ENCODE results near the gene ZXDC. TPM values are rescaled to one million over a fixed set of nuclear protein-coding genes. Genes with fewer than 3 reads are reported as not detected.

The ZXDC gene
- total and polyA plus RNA-seq, 2 donors (not counting 1 experiment from before 2014, with no cell fraction given) = 38.9 to 70.9 TPM

GRCh38 chr3:126494970-126495230, 19.2 kb upstream of the ZXDC start:
- Histone ChIP-seq H3K4me3 (ENCODE audit: control extremely low read depth in 1 of 5, extremely low read depth in 1 of 5, insufficient read depth in 1 of 5, low read depth in 2 of 5, low read length in 4 of 5) (no peak overlapping the region), H3K4me1 (ENCODE audit: control insufficient read depth in 2 of 2, insufficient read depth in 2 of 2, low read length in 2 of 2) (peaks cover 0 to 4% of the 10 kb centered on the region in 2 donors), H3K27ac (ENCODE audit: low read length in 2 of 2) (no peak overlapping the region), H2AFZ (ENCODE audit: insufficient read depth, low read depth, low read length, poor library complexity, severe bottlenecking) (no peak overlapping the region), H3K9me3 (ENCODE audit: control extremely low read depth in 1 of 3, control insufficient read depth in 2 of 3, insufficient read depth in 1 of 3, low read length in 2 of 3) (no peaks in the 10 kb centered on the region), H3K36me3 (replicated peaks in 1 of 2; ENCODE audit: control extremely low read depth in 1 of 2, control insufficient read depth in 1 of 2, extremely low read depth in 1 of 2, insufficient read depth in 2 of 2, low read length in 1 of 2) (no peaks in the 10 kb centered on the region), H3K4me2 (replicated peaks; ENCODE audit: low read depth, low read length, poor library complexity, severe bottlenecking) (no peak overlapping the region), H3K79me2 (ENCODE audit: control insufficient read depth, insufficient read depth, low read length) (no peaks in the 10 kb centered on the region), H3K9ac (ENCODE audit: low read length) (no peak overlapping the region), H3K27me3 (replicated peaks in 1 of 4; ENCODE audit: control extremely low read depth in 1 of 4, control insufficient read depth in 3 of 4, insufficient read depth in 4 of 4, low read length in 3 of 4) (no peaks in the 10 kb centered on the region), H4K20me1 (ENCODE audit: control insufficient read depth, insufficient read depth, low read length, poor library complexity, severe bottlenecking) (no peaks in the 10 kb centered on the region)
- ATAC-seq (ENCODE audit: low read depth) = no peak
- H3K27me3 Mint-ChIP-seq = no peaks in the 10 kb centered on the region
- no peak for DNase-seq
- TF ChIP-seq CTCF (IDR thresholded peaks at IDR 0.05) (no peak), EZH2 (IDR thresholded peaks at IDR 0.05; ENCODE audit: borderline replicate concordance, insufficient read depth, low read depth, low read length, poor library complexity, severe bottlenecking) (no peak)
- 40% methylated on average over 1 of the region's 6 CpGs for WGBS (ENCODE audit: insufficient coverage)
- POLR2A ChIA-PET = no interaction called here
- H3K9me3 Mint-ChIP-seq (ENCODE audit: insufficient read depth) = no peaks in the 10 kb centered on the region
- no peak overlapping the region for H3K4me3 Mint-ChIP-seq
- no peak overlapping the region for H3K27ac Mint-ChIP-seq
- H3K4me1 Mint-ChIP-seq = peaks cover 6% of the 10 kb centered on the region
- CTCF ChIA-PET = no interaction called here
- intact Hi-C loops (cut with micrococcal nuclease) = no loop called here

GRCh38 chr3:126494204-126494969, 18.7 kb upstream of the ZXDC start:
- Histone ChIP-seq H3K4me3 (ENCODE audit: control extremely low read depth in 1 of 5, extremely low read depth in 1 of 5, insufficient read depth in 1 of 5, low read depth in 2 of 5, low read length in 4 of 5) (no peak overlapping the region), H3K79me2 (ENCODE audit: control insufficient read depth, insufficient read depth, low read length) (no peaks in the 10 kb centered on the region), H3K27me3 (replicated peaks in 1 of 4; ENCODE audit: control extremely low read depth in 1 of 4, control insufficient read depth in 3 of 4, insufficient read depth in 4 of 4, low read length in 3 of 4) (no peaks in the 10 kb centered on the region), H3K9ac (ENCODE audit: low read length) (no peak overlapping the region), H3K36me3 (replicated peaks in 1 of 2; ENCODE audit: control extremely low read depth in 1 of 2, control insufficient read depth in 1 of 2, extremely low read depth in 1 of 2, insufficient read depth in 2 of 2, low read length in 1 of 2) (no peaks in the 10 kb centered on the region), H2AFZ (ENCODE audit: insufficient read depth, low read depth, low read length, poor library complexity, severe bottlenecking) (no peak overlapping the region), H3K4me1 (ENCODE audit: control insufficient read depth in 2 of 2, insufficient read depth in 2 of 2, low read length in 2 of 2) (peaks cover 0 to 4% of the 10 kb centered on the region in 2 donors), H3K9me3 (ENCODE audit: control extremely low read depth in 1 of 3, control insufficient read depth in 2 of 3, insufficient read depth in 1 of 3, low read length in 2 of 3) (no peaks in the 10 kb centered on the region), H4K20me1 (ENCODE audit: control insufficient read depth, insufficient read depth, low read length, poor library complexity, severe bottlenecking) (no peaks in the 10 kb centered on the region), H3K27ac (ENCODE audit: low read length in 2 of 2) (no peak overlapping the region), H3K4me2 (replicated peaks; ENCODE audit: low read depth, low read length, poor library complexity, severe bottlenecking) (no peak overlapping the region)
- Mint-ChIP-seq H3K9me3 (ENCODE audit: insufficient read depth) (no peaks in the 10 kb centered on the region), H3K4me3 (no peak overlapping the region), H3K27me3 (peaks cover 2% of the 10 kb centered on the region), H3K4me1 (peaks cover 6% of the 10 kb centered on the region), H3K27ac (no peak overlapping the region)
- DNase-seq = no peak
- ChIA-PET CTCF (no interaction called here), POLR2A (no interaction called here)
- WGBS (ENCODE audit: insufficient coverage) = 79% methylated on average over 11 of the region's 12 CpGs
- ATAC-seq (ENCODE audit: low read depth) = no peak
- intact Hi-C loops (cut with micrococcal nuclease) = no loop called here
- TF ChIP-seq EZH2 (IDR thresholded peaks at IDR 0.05; ENCODE audit: borderline replicate concordance, insufficient read depth, low read depth, low read length, poor library complexity, severe bottlenecking) (no peak), CTCF (IDR thresholded peaks at IDR 0.05) (no peak)
